ENCODE results near the gene DPY19L1. TPM values are rescaled to one million over a fixed set of nuclear protein-coding genes. Genes with fewer than 3 reads are reported as not detected.
"Not testable (repeated sequence)": the region's sequence is repeated elsewhere in the genome, so short reads cannot be mapped to it uniquely, and the experiment has no call there.

Gene DPY19L1
- polyA plus RNA-seq, 3 donors, result 3.0 to 7.3 (median 3.8) TPM

GRCh38 chr7:34889951-34890350 is 147.3 kb downstream of the DPY19L1 start:
- 76 to 89% (median 89%) methylated on average over 1 of the region's 1 CpG for whole genome bisulfite sequencing, 3 donors
- H3K27ac ChIP-seq (ENCODE audit: low read depth, low read length), result no peak overlapping the region

- H3K27ac ChIP-seq (ENCODE audit: low read depth, low read length), result no peak overlapping the region
These were observed 150.4 kb downstream of the DPY19L1 start for GRCh38 chr7:34886856-34887255.

GRCh38 chr7:34883855-34884254 is 153.4 kb downstream of the DPY19L1 start:
- H3K27ac ChIP-seq (ENCODE audit: low read depth, low read length), result not testable (repeated sequence)
- 90 to 93% (median 92%) methylated on average over 1 of the region's 1 CpG for WGBS, 3 donors

- 51 to 74% (median 68%) methylated on average over 2 of the region's 2 CpGs for WGBS, 3 donors
These were observed 157.4 kb downstream of the DPY19L1 start for GRCh38 chr7:34879871-34880270.

GRCh38 chr7:34878944-34879735 is 158.1 kb downstream of the DPY19L1 start:
- WGBS, 3 donors, result 63 to 79% (median 70%) methylated on average over 8 of the region's 8 CpGs
- H3K27ac ChIP-seq (ENCODE audit: low read depth, low read length), result not testable (repeated sequence)

More at GRCh38 chr7:34879871-34880270, 157.4 kb downstream of the DPY19L1 start:
- no peak overlapping the region for H3K27ac ChIP-seq (ENCODE audit: low read depth, low read length)

Other genes starting within 250 kb of the DPY19L1 start
- not detected for gene TBX20, start 216.6 kb upstream of the DPY19L1 start, polyA plus RNA-seq

Measured in adipose tissue (tissue), 3 donors.